CD14-positive monocyte (primary cell): ENCODE results near the gene RAB27A. TPM values are rescaled to one million over a fixed set of nuclear protein-coding genes. Genes with fewer than 3 reads are reported as not detected.

Experiments used
- DNase-seq, 3 donors: peaks; one replicate each; pipeline ENCODE4 v3.0.0-alpha.2; 2011 to 2022
- H2AFZ ChIP-seq: 2 replicates; pipeline ENCODE4 v1.6.0; 2012; ENCODE audit warnings: mild to moderate bottlenecking, low read depth, low read length, inconsistent platforms; ENCODE audit not compliant: insufficient read depth, poor library complexity, severe bottlenecking
- H3K27ac ChIP-seq, 2 donors: 1 replicate in 1 of 2; 2 replicates in 1 of 2; pipeline ENCODE4 v1.5.1; 2012 to 2013; ENCODE audit warnings: low read length in 2 of 2, control low read depth in 1 of 2, inconsistent platforms in 1 of 2, low read depth in 1 of 2, mild to moderate bottlenecking in 1 of 2
- H3K27me3 ChIP-seq, 2 donors: one replicate each; pipeline versions ENCODE4 v1.6.0 to v1.6.1; 2011 to 2013; ENCODE audit warnings: low read length in 2 of 2; ENCODE audit not compliant: control insufficient read depth in 2 of 2, insufficient read depth in 2 of 2
- H3K36me3 ChIP-seq, 2 donors: replicated peaks in 1 of 2; 1 replicate in 1 of 2; 2 replicates in 1 of 2; pipeline versions ENCODE4 v1.5.1 to v1.6.1; 2012 to 2013; ENCODE audit warnings: low read length in 2 of 2, control low read depth in 1 of 2, inconsistent platforms in 1 of 2, mild to moderate bottlenecking in 1 of 2; ENCODE audit not compliant: insufficient read depth in 2 of 2, control insufficient read depth in 1 of 2
- H3K4me1 ChIP-seq, 2 donors: 1 replicate in 1 of 2; 2 replicates in 1 of 2; pipeline versions ENCODE4 v1.5.1 to v1.6.1; 2012 to 2013; ENCODE audit warnings: low read length in 2 of 2, control low read depth in 1 of 2, inconsistent platforms in 1 of 2, mild to moderate bottlenecking in 1 of 2, moderate library complexity in 1 of 2; ENCODE audit not compliant: insufficient read depth in 2 of 2, control insufficient read depth in 1 of 2
- H3K4me2 ChIP-seq: replicated peaks from 2 replicates; pipeline ENCODE3; 2012; ENCODE audit warnings: low read length, moderate library complexity, mild to moderate bottlenecking; ENCODE audit not compliant: poor library complexity, severe bottlenecking; ENCODE audit errors: extremely low read depth
- H3K4me3 ChIP-seq, 3 experiments: fragments of 200-600 bp in 1 of 3; sonication (generic) in 1 of 3; replicated peaks in 1 of 3; 1 replicate in 2 of 3; 2 replicates in 1 of 3; pipeline ENCODE4 v1.5.1; 2011 to 2013; ENCODE audit warnings: low read length in 3 of 3, mild to moderate bottlenecking in 3 of 3, control low read depth in 2 of 3, low read depth in 2 of 3, inconsistent platforms in 1 of 3, moderate library complexity in 1 of 3
- H3K79me2 ChIP-seq: 2 replicates; pipeline ENCODE4 v1.6.0; 2012; ENCODE audit warnings: mild to moderate bottlenecking, control low read depth, inconsistent platforms, low read length, moderate library complexity; ENCODE audit not compliant: insufficient read depth
- H3K9ac ChIP-seq: 2 replicates; pipeline ENCODE4 v1.6.0; 2017; ENCODE audit warnings: low read length, mild to moderate bottlenecking; ENCODE audit not compliant: insufficient read depth, poor library complexity, severe bottlenecking
- H3K9me3 ChIP-seq, 2 donors: replicated peaks in 1 of 2; 1 replicate in 1 of 2; 2 replicates in 1 of 2; pipeline versions ENCODE4 v1.5.1 to v1.6.1; 2012 to 2013; ENCODE audit warnings: low read length in 2 of 2, control low read depth in 1 of 2; ENCODE audit not compliant: control insufficient read depth in 1 of 2, insufficient read depth in 1 of 2
- H4K20me1 ChIP-seq: 2 replicates; pipeline ENCODE4 v1.6.0; 2012; ENCODE audit warnings: mild to moderate bottlenecking, low read length, control low read depth, moderate library complexity; ENCODE audit not compliant: insufficient read depth
- H3K27ac Mint-ChIP-seq, 7 donors: one replicate each; pipeline ENCODE4 v1.8.0; 2020; ENCODE audit warnings: mild to moderate bottlenecking in 7 of 7, mixed read lengths in 7 of 7, moderate library complexity in 6 of 7, inconsistent platforms in 2 of 7
- H3K27me3 Mint-ChIP-seq, 3 donors: one replicate each; pipeline ENCODE4 v1.8.0; 2021 to 2022; ENCODE audit warnings: low read depth in 3 of 3, mild to moderate bottlenecking in 3 of 3, mixed read lengths in 3 of 3, moderate library complexity in 3 of 3, inconsistent platforms in 1 of 3
- H3K36me3 Mint-ChIP-seq, 2 donors: one replicate each; pipeline ENCODE4 v1.8.0; 2020; ENCODE audit warnings: mixed read lengths in 2 of 2, inconsistent platforms in 1 of 2, mild to moderate bottlenecking in 1 of 2
- H3K4me1 Mint-ChIP-seq: one replicate; pipeline ENCODE4 v1.8.0; 2020; ENCODE audit warnings: mild to moderate bottlenecking, mixed read lengths
- H3K4me3 Mint-ChIP-seq, 2 donors: one replicate each; pipeline ENCODE4 v1.8.0; 2020; ENCODE audit warnings: mild to moderate bottlenecking in 2 of 2, mixed read lengths in 2 of 2, moderate library complexity in 1 of 2
- H3K9me3 Mint-ChIP-seq, 7 donors: one replicate each; pipeline ENCODE4 v1.8.0; 2020 to 2022; ENCODE audit warnings: mixed read lengths in 7 of 7, mild to moderate bottlenecking in 6 of 7, moderate library complexity in 6 of 7, inconsistent platforms in 2 of 7
- WGBS: methylation state at CpG from one replicate; pipeline ENCODE4 v1.1.5; 2013; ENCODE audit warnings: missing lambda C conversion rate; ENCODE audit not compliant: insufficient coverage; 5-methylcytosine and 5-hydroxymethylcytosine counted together
- intact Hi-C, 2 donors: fragments of 100-400 bp; cut with micrococcal nuclease; formaldehyde crosslinking; loops; one replicate each; pipeline versions ENCODE4 v1.15.0 to v1.15.1; 2023
- polyA plus RNA-seq, 3 donors: library from polyadenylated mRNA; depleted of rRNA in 1 of 3; unstranded in 2 of 3; stranded (reverse) in 1 of 3; fragments of 300-500 nt in 2 of 3; fragments of >200 nt in 1 of 3; fragmentation: Illumina TruSeq in 2 of 3; gene quantifications; 1 replicate in 2 of 3; 2 replicates in 1 of 3; pipeline ENCODE4 v1.2.3, GENCODE V29; 2012 to 2021
- TF ChIP-seq, protein P1 (sequence below): fragments of 200-600 bp; IDR thresholded peaks from one replicate; pipeline ENCODE4 v1.8.0; 2022; ENCODE audit warnings: antibody characterized with exemption, mild to moderate bottlenecking

The RAB27A gene
- polyA plus RNA-seq, 3 donors = 70.1 to 159 (median 135) TPM

DNA sequence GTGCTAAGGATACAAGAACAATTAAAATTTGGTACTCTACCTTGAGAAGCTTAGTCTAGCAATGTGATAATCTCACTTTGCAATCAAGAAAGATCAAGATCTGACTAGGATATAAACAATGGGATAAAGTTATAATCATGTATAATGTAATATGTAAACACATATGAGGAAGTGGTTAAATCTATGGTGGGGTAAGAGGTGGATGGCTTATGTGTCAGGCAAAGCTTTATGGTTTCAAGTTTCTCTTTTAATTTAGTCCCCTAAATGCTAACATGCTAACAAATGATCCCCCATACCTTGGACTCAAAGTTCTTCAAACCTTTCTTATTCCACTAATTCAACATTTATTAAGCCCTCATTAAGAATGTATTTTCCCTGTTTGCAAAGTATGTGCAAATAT, 95.4 kb downstream of the RAB27A start:
- peak overlapping the region; percentile 91 for H3K4me2 ChIP-seq

GRCh38 chr15:55186331-55186730, 103.3 kb downstream of the RAB27A start:
- Mint-ChIP-seq H3K9me3 (peaks cover 0 to 2% (median 0%) of the 10 kb centered on the region in 7 donors), H3K4me1 (peaks cover 1% of the 10 kb centered on the region), H3K27ac (no peak overlapping the region), H3K4me3 (no peak overlapping the region), H3K36me3 (peaks cover 77 to 95% of the 10 kb centered on the region in 2 donors), H3K27me3 (no peaks in the 10 kb centered on the region)
- Histone ChIP-seq H3K27ac (no peak overlapping the region), H3K9me3 (no peaks in the 10 kb centered on the region), H2AFZ (no peak overlapping the region), H4K20me1 (peaks cover 70% of the 10 kb centered on the region), H3K79me2 (peaks cover 50% of the 10 kb centered on the region), H3K4me3 (no peak overlapping the region), H3K4me2 (no peak overlapping the region), H3K36me3 (peaks cover 77 to 98% of the 10 kb centered on the region in 2 donors), H3K4me1 (no peaks in the 10 kb centered on the region), H3K27me3 (no peaks in the 10 kb centered on the region), H3K9ac (no peak overlapping the region)
- DNase-seq = no peak
- TF ChIP-seq, protein P1, sequence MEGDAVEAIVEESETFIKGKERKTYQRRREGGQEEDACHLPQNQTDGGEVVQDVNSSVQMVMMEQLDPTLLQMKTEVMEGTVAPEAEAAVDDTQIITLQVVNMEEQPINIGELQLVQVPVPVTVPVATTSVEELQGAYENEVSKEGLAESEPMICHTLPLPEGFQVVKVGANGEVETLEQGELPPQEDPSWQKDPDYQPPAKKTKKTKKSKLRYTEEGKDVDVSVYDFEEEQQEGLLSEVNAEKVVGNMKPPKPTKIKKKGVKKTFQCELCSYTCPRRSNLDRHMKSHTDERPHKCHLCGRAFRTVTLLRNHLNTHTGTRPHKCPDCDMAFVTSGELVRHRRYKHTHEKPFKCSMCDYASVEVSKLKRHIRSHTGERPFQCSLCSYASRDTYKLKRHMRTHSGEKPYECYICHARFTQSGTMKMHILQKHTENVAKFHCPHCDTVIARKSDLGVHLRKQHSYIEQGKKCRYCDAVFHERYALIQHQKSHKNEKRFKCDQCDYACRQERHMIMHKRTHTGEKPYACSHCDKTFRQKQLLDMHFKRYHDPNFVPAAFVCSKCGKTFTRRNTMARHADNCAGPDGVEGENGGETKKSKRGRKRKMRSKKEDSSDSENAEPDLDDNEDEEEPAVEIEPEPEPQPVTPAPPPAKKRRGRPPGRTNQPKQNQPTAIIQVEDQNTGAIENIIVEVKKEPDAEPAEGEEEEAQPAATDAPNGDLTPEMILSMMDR = no peak
- intact Hi-C loops = no loop called here
- no CpG with 5 or more reads among the region's 1 CpG for WGBS

More for the DNA sequence above, 95.4 kb downstream of the RAB27A start:
- Mint-ChIP-seq H3K27me3 (peaks cover 0 to 3% (median 1%) of the 10 kb centered on the region in 3 donors), H3K4me1 (peaks cover 7% of the 10 kb centered on the region), H3K4me3 (no peak overlapping the region), H3K27ac (peak overlapping the region in 3 of 7 donors; percentile 24 to 58 (median 39)), H3K9me3 (peaks cover 1 to 9% (median 4%) of the 10 kb centered on the region in 7 donors), H3K36me3 (peaks cover 35 to 43% of the 10 kb centered on the region in 2 donors)
- DNase-seq = peak in 1 of 3 donors; percentile 28
- TF ChIP-seq, protein P1 = no peak
- Histone ChIP-seq H3K79me2 (peaks cover 77% of the 10 kb centered on the region), H3K4me3 (peak overlapping the region in 1 of 3 experiments; percentile 85), H3K36me3 (peaks cover 32 to 35% of the 10 kb centered on the region in 2 donors), H3K9ac (no peak overlapping the region), H3K4me1 (peaks cover 27 to 34% of the 10 kb centered on the region in 2 donors), H2AFZ (no peak overlapping the region), H4K20me1 (peaks cover 61% of the 10 kb centered on the region), H3K27ac (peak overlapping the region in 1 of 2 donors; percentile 95), H3K9me3 (no peaks in the 10 kb centered on the region), H3K27me3 (no peaks in the 10 kb centered on the region)
- intact Hi-C loops = no loop called here
